ENCODE measurements around the gene PCNX1.

The PCNX1 gene

GRCh38 chr14:70889555-70889954 lies 17.7 kb upstream of the PCNX1 start:
- no peak for DNase-seq

GRCh38 chr14:70890826-70891659 lies 16.2 kb upstream of the PCNX1 start:
- no peak for DNase-seq

- DNase-seq, result no peak
These were observed 15.5 kb upstream of the PCNX1 start for GRCh38 chr14:70891737-70892136.

GRCh38 chr14:70893062-70893845 lies 14.0 kb upstream of the PCNX1 start:
- DNase-seq, result no peak

- DNase-seq, result no peak
These were observed 13.4 kb upstream of the PCNX1 start for GRCh38 chr14:70893858-70894291.

GRCh38 chr14:70894868-70895267 lies 12.4 kb upstream of the PCNX1 start:
- no peak for DNase-seq

GRCh38 chr14:70896317-70896716 lies 10.9 kb upstream of the PCNX1 start:
- no peak for DNase-seq

- DNase-seq, result no peak
These were observed 10.3 kb upstream of the PCNX1 start for GRCh38 chr14:70896981-70897380.

GRCh38 chr14:70897464-70897863 lies 9.8 kb upstream of the PCNX1 start:
- no peak for DNase-seq

- DNase-seq, result no peak
These were observed 9.0 kb upstream of the PCNX1 start for GRCh38 chr14:70898111-70898745.

GRCh38 chr14:70901269-70901668 lies 6.0 kb upstream of the PCNX1 start:
- DNase-seq, result no peak

- DNase-seq, result no peak
These were observed 5.1 kb upstream of the PCNX1 start for GRCh38 chr14:70902184-70902583.

GRCh38 chr14:70904373-70904772 lies 2.9 kb upstream of the PCNX1 start:
- DNase-seq, result no peak

GRCh38 chr14:70905301-70905700 lies 2.0 kb upstream of the PCNX1 start:
- no peak for DNase-seq

GRCh38 chr14:70906793-70907175 lies 475 bp upstream of the PCNX1 start:
- DNase-seq, result no peak

GRCh38 chr14:70907996-70908934 lies 1.0 kb downstream of the PCNX1 start:
- DNase-seq, result no peak

- DNase-seq, result no peak
These were observed 1.8 kb downstream of the PCNX1 start for GRCh38 chr14:70908935-70909641.

- no peak for DNase-seq
These were observed 2.7 kb downstream of the PCNX1 start for GRCh38 chr14:70909733-70910614.

GRCh38 chr14:70915415-70915814 lies 8.2 kb downstream of the PCNX1 start:
- no peak for DNase-seq

- DNase-seq, result no peak
These were observed 9.0 kb downstream of the PCNX1 start for GRCh38 chr14:70916300-70916699.

- no peak for DNase-seq
These were observed 9.5 kb downstream of the PCNX1 start for GRCh38 chr14:70916799-70917198.
